ENCODE measurements around the gene ST14. TPM values are rescaled to one million over a fixed set of nuclear protein-coding genes. Genes with fewer than 3 reads are reported as not detected.

Gene ST14
- total RNA-seq, result 22.6 and 23.9 TPM in 2 replicates

- POLR2A ChIA-PET, result interaction anchor here (1.1 to 3.4 kb wide), 6 partner anchors 7 to 157 kb away, joined by 3 to 18 read pairs (median 4); partner anchors contain the start of gene PRDM10
- Mint-ChIP-seq H3K27ac (peak within 1 kb of the TSS; percentile 81), H3K27me3 (no peaks in the 10 kb centered on the region), H3K36me3 (ENCODE audit: low read depth) (no peaks in the 10 kb centered on the region), H3K9me3 (no peaks in the 10 kb centered on the region), H3K4me3 (peak within 1 kb of the TSS; percentile 89), H3K4me1 (peaks cover 51% of the 10 kb centered on the region)
- DNase-seq, result peak; percentile 54
- intact Hi-C loops (cut with micrococcal nuclease), result loop anchor here (2.0 kb wide), 1 partner anchor 155 kb away; the partner anchor contains the start of gene ZBTB44
- ATAC-seq (ENCODE audit: low read depth), result peak; percentile 77
- CTCF ChIA-PET, result interaction anchor here (1.1 to 1.6 kb wide), 3 partner anchors 14 to 28 kb away, joined by 3 to 5 read pairs (median 3); no protein-coding TSS in a partner anchor
- no peak for TF ChIP-seq CTCF (IDR thresholded peaks at IDR 0.05)
Observed at GRCh38 chr11:130159657-130160497, at the start of gene ST14. Gene ST14, plus strand, starts transcription at chr11:130159782. Its CDS starts 198 bp downstream, at chr11:130159980.

DNA sequence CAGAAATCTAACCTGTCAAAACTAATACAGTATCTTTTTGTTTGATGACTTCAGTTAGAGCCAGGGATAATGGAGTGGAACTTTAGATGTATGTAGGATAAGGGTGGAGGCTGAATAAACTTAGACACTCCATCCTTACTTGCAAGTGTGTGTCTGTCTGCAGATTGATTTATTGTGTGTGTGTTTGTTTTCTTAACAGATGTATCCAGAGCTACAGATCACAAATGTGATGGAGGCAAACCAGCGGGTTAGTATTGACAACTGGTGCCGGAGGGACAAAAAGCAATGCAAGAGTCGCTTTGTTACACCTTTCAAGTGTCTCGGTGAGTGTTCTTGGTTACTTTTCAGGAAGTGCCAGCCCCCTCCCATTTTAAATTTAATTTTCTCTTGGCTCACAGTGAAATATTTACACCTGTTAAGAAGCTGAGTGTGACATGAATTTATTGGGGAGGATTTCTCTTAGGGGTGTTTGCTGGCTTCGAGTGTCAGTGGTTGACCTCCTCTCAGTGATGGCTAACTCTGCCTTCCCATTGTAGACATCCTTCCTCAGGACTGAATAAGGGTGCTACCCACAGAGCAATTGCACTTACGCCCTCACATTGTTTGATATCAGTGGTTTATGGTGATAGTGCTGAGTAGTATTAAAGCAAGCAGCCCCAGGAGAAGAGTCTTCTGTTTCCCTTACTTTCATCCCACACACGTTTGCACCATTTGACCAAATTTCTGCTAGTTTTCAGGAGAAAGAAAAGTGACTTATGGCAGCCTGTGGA is 49.1 kb upstream of the ST14 start:
- H3K9me3 Mint-ChIP-seq, result no peaks in the 10 kb centered on the region
- no peak for ATAC-seq (ENCODE audit: low read depth)
- POLR2A ChIA-PET, result no interaction called here

DNA sequence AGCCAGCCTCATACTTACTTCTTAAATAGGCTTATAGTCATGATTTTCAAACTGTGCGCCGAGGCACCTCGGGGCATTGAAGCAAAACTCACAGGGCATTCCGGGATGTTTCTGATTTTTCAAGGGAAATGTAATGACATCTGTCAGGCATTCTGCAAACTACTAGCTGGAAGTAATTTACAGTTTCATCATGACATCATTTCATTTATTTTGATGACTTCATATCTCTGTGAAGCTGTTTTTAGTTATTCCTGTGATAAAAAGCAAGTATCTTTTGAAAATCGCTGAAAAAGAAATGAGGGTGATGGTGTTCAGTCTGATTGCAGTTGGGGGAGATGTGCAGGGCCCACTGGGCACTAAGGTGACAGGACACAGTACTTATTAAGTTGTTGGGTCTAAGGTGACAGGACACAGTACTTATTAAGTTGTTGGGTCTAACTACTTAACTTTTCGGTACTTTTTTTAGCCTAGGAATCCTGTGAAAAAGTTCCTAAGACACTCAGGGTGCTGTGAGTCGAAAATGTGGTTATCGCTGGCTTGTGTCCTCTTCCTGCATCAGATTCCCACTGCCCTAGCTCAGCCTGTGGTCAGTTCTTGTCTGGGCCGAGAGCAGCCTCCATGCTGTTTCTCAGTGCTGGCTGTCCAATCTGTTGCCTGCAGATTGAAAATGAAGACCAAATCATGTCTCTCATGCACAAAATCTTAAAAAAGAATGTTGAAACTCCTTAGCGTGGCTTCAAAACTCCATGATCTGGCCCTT is 47.3 kb upstream of the ST14 start:
- POLR2A ChIA-PET, result no interaction called here
- H3K27me3 Mint-ChIP-seq, result no peaks in the 10 kb centered on the region
- peaks cover 33% of the 10 kb centered on the region for H3K4me1 Mint-ChIP-seq
- TF ChIP-seq CTCF (IDR thresholded peaks at IDR 0.05), result no peak
- intact Hi-C loops (cut with micrococcal nuclease), result no loop called here
- DNase-seq (no peak), ATAC-seq (ENCODE audit: low read depth) (no peak)
- H3K9me3 Mint-ChIP-seq, result no peaks in the 10 kb centered on the region
- peaks cover 45% of the 10 kb centered on the region for H3K36me3 Mint-ChIP-seq (ENCODE audit: low read depth)
- CTCF ChIA-PET, result no interaction called here
- no peak overlapping the region for H3K4me3 Mint-ChIP-seq
- H3K27ac Mint-ChIP-seq, result no peak overlapping the region

More for the DNA sequence above, 49.1 kb upstream of the ST14 start:
- DNase-seq, result no peak
- intact Hi-C loops (cut with micrococcal nuclease), result no loop called here
- Mint-ChIP-seq H3K27me3 (no peaks in the 10 kb centered on the region), H3K4me3 (no peak overlapping the region), H3K27ac (no peak overlapping the region), H3K4me1 (peaks cover 29% of the 10 kb centered on the region), H3K36me3 (ENCODE audit: low read depth) (peaks cover 48% of the 10 kb centered on the region)
- TF ChIP-seq CTCF (IDR thresholded peaks at IDR 0.05), result no peak
- CTCF ChIA-PET, result interaction anchor here (1.2 kb wide), 1 partner anchor 22 kb away, joined by 3 read pairs; no protein-coding TSS in a partner anchor

- ChIA-PET CTCF (interaction anchor here (1.6 kb wide), 1 partner anchor 16 kb away, joined by 5 read pairs; no protein-coding TSS in a partner anchor), POLR2A (interaction anchor here (2.0 kb wide), 1 partner anchor 112 kb away, joined by 6 read pairs; the partner anchor contains the start of gene PRDM10)
- Mint-ChIP-seq H3K27me3 (no peaks in the 10 kb centered on the region), H3K27ac (peak overlapping the region; percentile 57), H3K4me1 (peaks cover 49% of the 10 kb centered on the region), H3K9me3 (no peaks in the 10 kb centered on the region), H3K36me3 (ENCODE audit: low read depth) (peaks cover 42% of the 10 kb centered on the region), H3K4me3 (no peak overlapping the region)
- no peak for ATAC-seq (ENCODE audit: low read depth)
- no peak for DNase-seq
- no peak for TF ChIP-seq CTCF (IDR thresholded peaks at IDR 0.05)
- intact Hi-C loops (cut with micrococcal nuclease), result no loop called here
Observed at GRCh38 chr11:130114281-130114680, 45.3 kb upstream of the ST14 start.
